Neutrophil (primary cell): ENCODE measurements around the gene CCL26.
A peak's percentile ranks its signal among the peaks of the same experiment; 100 is the strongest.

ENCODE experiments used
- H3K27ac ChIP-seq: fragments of 200-600 bp; sonication (generic); 2 replicates; pipeline ENCODE4 v1.5.1; 2016; ENCODE audit warnings: mild to moderate bottlenecking, moderate library complexity
- H3K27me3 ChIP-seq: fragments of 200-600 bp; sonication (generic); 2 replicates; pipeline ENCODE4 v1.6.0; 2016; ENCODE audit warnings: mild to moderate bottlenecking
- H3K36me3 ChIP-seq: fragments of 200-600 bp; sonication (generic); 2 replicates; pipeline ENCODE4 v1.5.1; 2017
- H3K4me1 ChIP-seq, 2 experiments: fragments of 200-600 bp in 1 of 2; sonication (generic) in 1 of 2; 1 replicate in 1 of 2; 2 replicates in 1 of 2; pipeline versions ENCODE4 v1.5.1 to v1.6.1; 2013 to 2016; ENCODE audit warnings: low read depth in 1 of 2, low read length in 1 of 2, mild to moderate bottlenecking in 1 of 2, moderate library complexity in 1 of 2; ENCODE audit not compliant: control insufficient read depth in 1 of 2, insufficient read depth in 1 of 2
- H3K4me3 ChIP-seq, 2 experiments: fragments of 200-600 bp in 1 of 2; sonication (generic) in 1 of 2; 1 replicate in 1 of 2; 2 replicates in 1 of 2; pipeline ENCODE4 v1.5.1; 2013 to 2016; ENCODE audit warnings: low read depth in 1 of 2, low read length in 1 of 2, mild to moderate bottlenecking in 1 of 2, moderate library complexity in 1 of 2
- H3K9me3 ChIP-seq: fragments of 200-600 bp; sonication (generic); 2 replicates; pipeline ENCODE4 v1.5.1; 2016
- TF ChIP-seq, protein P1 (sequence below): fragments of 200-600 bp; sonication (generic); IDR thresholded peaks from 2 replicates; pipeline ENCODE4 v1.5.1; 2016; ENCODE audit warnings: antibody characterized with exemption

The CCL26 gene

DNA sequence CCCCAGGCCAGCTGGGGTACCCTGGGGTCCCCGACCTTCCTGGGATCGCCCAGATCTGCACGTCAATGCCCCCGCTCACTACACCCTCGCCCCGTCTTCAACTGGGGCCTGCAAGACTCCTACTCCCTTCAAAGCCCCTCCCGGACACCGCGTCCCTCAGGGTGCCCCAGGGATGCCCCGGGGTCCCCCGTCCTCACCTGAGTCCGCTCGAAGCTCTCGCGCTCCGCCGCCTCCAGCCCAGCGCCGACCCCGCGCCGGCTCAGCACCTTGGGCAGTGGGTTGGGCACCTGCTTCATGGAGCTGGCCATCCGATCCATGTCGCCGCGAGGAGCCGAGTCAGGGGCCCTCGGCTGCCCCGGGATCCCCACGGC is 33.4 kb downstream of the CCL26 start, which contains the start of gene HIP1:
HIP1 (minus strand) TSS at position 338 of the 371 bp plus-strand sequence; CDS start at position 317, 21 bp downstream.
- H3K27ac ChIP-seq, result peak within 1 kb of the TSS; percentile 74
- H3K27me3 ChIP-seq, result peaks cover 20% of the 10 kb centered on the region
- H3K36me3 ChIP-seq, result no peaks in the 10 kb centered on the region
- H3K9me3 ChIP-seq, result no peaks in the 10 kb centered on the region
- peak within 1 kb of the TSS; percentile 91 to 95 for H3K4me3 ChIP-seq
- TF ChIP-seq, protein P1, sequence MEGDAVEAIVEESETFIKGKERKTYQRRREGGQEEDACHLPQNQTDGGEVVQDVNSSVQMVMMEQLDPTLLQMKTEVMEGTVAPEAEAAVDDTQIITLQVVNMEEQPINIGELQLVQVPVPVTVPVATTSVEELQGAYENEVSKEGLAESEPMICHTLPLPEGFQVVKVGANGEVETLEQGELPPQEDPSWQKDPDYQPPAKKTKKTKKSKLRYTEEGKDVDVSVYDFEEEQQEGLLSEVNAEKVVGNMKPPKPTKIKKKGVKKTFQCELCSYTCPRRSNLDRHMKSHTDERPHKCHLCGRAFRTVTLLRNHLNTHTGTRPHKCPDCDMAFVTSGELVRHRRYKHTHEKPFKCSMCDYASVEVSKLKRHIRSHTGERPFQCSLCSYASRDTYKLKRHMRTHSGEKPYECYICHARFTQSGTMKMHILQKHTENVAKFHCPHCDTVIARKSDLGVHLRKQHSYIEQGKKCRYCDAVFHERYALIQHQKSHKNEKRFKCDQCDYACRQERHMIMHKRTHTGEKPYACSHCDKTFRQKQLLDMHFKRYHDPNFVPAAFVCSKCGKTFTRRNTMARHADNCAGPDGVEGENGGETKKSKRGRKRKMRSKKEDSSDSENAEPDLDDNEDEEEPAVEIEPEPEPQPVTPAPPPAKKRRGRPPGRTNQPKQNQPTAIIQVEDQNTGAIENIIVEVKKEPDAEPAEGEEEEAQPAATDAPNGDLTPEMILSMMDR, result no peak
- H3K4me1 ChIP-seq, result peaks cover 34% of the 10 kb centered on the region in 2 experiments

DNA sequence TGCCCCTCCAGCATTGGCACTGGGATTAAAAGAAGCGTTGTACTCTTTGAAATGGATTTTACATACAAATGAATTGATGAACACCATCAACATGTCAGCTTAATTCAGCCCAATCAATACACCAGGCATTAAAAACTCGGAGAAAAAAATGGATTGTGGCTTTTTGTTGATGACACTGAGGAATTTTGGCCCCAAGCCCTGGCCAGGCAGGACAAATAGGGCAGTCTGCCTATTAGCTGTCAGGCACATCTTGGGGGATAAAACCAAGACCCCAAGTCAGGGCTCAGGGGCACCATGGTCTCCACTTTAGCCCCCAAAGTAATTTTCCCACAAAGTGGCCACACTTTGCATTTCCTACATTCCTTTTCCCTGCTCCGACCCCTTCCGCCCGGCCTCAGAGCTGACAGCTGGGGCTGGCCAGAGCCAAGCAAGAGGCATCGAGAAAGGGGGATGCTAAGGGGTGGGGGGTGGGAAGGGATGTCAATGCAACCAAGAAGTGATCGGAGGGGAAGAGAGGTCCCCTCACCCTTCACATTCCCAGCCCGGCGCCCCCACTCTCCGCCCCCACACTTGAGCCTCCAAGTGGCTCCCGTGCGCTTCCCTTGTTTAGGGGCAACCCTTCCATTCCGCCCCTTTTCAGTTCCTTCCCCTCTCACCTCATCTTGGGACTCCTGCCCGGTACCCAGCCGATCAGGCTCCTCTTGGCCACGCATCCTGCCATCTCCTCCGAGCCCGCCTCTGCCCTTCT is 34.0 kb downstream of the CCL26 start:
- peaks cover 20% of the 10 kb centered on the region for H3K27me3 ChIP-seq
- no peaks in the 10 kb centered on the region for H3K9me3 ChIP-seq
- H3K27ac ChIP-seq, result no peak overlapping the region
- no peaks in the 10 kb centered on the region for H3K36me3 ChIP-seq
- peaks cover 34% of the 10 kb centered on the region in 2 experiments for H3K4me1 ChIP-seq
- TF ChIP-seq, protein P1, result no peak
- peak overlapping the region; percentile 91 to 95 for H3K4me3 ChIP-seq

- H3K36me3 ChIP-seq, result no peaks in the 10 kb centered on the region
- H3K4me3 ChIP-seq, result no peak overlapping the region
- H3K27me3 ChIP-seq, result peaks cover 20% of the 10 kb centered on the region
- H3K4me1 ChIP-seq, result peaks cover 22 to 23% of the 10 kb centered on the region in 2 experiments
- TF ChIP-seq, protein P1, result no peak
- H3K27ac ChIP-seq, result no peak overlapping the region
- no peaks in the 10 kb centered on the region for H3K9me3 ChIP-seq
Measured at GRCh38 chr7:75735581-75736350, 36.2 kb downstream of the CCL26 start.

- Histone ChIP-seq H3K36me3 (no peaks in the 10 kb centered on the region), H3K9me3 (no peaks in the 10 kb centered on the region), H3K4me1 (peaks cover 14% of the 10 kb centered on the region in 2 experiments), H3K4me3 (no peak overlapping the region), H3K27ac (no peak overlapping the region), H3K27me3 (peaks cover 20% of the 10 kb centered on the region)
- TF ChIP-seq, protein P1, result no peak
Measured at GRCh38 chr7:75734586-75735458, 37.2 kb downstream of the CCL26 start.
